ENCODE results near the gene FRMD4B.

Gene FRMD4B

DNA sequence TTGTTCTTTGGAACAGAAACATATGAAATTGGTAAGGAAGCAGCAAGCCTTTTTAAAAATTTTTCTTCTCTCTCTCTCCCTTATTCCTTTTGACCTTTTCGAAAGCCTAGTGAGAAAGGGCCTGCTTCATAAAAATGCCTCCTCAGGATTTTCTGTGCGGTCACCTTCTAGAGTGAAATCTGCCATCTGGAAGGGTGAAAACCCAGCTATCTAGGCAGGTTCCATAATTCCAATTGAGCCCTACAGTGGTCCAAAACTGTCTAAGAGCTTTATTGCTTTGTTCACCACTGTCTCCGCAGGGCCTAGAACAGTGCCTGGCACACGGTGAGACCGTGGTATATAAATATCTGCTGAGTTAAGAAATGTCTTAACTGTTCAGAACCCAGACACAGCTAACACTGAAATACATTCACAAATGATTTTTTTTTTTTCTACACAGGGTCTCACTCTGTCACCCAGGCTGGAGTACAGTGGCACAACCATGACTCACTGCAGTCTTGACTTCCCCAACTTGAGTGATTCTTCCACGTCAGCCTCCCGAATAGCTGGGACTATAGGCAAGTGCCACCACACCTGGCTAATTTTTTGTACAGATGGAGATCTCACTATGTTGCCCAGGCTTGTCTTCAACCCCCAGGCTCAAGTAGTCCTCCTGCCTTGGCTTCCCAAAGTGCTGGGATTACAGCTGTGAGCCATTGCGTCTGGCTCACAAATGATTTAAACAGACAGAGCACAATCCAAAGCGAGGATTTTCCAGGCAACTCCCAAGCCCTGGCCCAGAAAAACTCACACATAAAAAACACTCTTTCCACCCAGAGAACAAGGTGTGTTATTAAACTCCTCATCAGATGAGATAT, 64.4 kb downstream of the FRMD4B start:
- DNase-seq: peak in 1 of 2 donors; percentile 15

DNA sequence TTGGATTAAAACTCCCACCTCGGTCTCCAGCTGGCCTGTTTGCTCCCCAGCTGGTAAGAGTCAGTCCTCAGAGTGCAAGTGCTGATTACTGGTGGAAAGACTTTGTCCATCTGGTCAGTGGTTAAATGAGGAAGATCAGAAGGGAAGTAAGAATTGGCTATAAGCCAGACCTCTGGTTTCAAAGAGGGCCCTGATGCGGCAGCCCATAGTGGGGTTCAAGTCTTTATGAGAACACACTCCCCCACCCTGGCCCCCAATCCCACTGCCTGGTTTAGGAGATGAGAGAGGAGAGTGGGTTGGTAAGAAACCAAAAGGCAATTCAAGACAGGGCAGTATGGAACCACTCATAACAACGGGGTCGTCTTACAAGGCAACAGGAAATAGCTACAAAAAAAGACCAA, 65.0 kb downstream of the FRMD4B start:
- peak in 1 of 2 donors; percentile 9 for DNase-seq

DNA sequence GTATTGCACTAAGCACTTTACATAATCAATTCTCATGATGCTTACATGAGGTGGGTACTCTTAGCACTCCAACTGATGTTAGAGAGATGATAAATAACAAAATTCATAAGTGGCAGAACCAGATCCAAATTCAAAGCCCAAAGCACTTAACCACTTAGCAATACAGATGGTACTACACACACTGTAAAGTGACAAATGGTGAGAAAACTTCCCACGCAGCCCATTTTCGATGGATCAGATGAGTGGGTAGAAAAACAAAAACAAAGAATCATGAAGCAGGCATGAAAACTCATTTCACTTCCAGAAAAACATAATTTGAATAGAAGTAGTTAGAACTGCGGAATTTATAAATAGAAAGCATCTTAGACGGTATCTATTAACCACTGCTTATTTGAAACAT, 66.2 kb downstream of the FRMD4B start:
- DNase-seq: no peak

DNA sequence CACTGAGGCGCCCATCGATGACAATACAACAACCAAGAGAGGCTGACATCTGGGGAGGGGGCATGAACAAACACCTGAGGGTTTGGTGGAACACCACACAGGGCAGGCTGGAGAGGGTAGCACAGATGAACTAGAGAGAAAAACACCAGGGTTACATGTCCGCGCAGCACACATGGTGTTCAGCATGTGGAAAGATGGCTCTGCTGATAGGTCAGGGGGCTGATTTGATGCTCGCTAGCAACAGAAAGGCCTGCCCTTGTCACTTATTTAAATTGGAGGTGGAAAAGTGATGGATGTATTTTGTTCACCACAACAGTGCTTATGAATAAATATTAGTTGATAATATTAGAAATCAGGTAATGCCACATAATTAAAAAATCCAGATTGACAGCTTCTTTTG, 67.5 kb downstream of the FRMD4B start:
- DNase-seq: no peak

DNA sequence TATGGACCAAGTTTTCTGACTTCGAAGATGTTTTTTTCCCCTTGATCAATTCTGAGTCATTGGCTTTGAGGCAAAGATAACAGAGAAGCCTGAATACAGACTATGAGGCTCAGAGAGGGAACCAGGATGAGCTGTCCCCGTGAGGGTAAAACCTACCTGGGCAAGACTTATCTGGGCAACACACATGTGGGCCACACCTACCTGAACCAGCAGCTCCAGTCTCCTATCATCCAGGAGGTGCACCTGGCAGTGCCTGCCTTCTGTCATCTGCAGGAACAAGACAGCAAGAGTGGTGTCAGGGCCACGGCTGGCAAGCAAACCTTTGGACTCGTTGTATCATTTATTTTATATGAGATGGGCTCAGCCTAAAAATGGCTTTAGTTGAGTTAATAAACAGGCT, 72.6 kb downstream of the FRMD4B start:
- DNase-seq: no peak

DNA sequence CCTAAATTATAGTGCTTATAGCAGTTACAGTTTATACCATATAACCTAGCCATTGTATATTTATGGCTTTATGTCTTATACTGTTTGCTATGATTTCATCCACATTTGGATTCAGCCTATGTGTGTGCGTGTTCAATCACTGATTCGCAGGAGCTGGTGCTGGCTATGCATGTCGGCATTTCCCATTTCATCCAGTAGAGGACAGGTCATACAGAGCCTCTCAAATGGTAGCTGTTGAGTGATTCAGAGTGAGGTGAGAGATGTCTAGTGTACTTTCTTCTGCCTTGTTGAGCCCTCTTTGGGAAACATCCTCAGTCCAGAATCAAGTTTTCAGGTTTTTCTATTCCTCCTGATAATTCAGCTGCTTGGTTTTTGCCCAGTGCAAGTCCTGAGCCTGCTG, 76.1 kb downstream of the FRMD4B start:
- no peak for DNase-seq

DNA sequence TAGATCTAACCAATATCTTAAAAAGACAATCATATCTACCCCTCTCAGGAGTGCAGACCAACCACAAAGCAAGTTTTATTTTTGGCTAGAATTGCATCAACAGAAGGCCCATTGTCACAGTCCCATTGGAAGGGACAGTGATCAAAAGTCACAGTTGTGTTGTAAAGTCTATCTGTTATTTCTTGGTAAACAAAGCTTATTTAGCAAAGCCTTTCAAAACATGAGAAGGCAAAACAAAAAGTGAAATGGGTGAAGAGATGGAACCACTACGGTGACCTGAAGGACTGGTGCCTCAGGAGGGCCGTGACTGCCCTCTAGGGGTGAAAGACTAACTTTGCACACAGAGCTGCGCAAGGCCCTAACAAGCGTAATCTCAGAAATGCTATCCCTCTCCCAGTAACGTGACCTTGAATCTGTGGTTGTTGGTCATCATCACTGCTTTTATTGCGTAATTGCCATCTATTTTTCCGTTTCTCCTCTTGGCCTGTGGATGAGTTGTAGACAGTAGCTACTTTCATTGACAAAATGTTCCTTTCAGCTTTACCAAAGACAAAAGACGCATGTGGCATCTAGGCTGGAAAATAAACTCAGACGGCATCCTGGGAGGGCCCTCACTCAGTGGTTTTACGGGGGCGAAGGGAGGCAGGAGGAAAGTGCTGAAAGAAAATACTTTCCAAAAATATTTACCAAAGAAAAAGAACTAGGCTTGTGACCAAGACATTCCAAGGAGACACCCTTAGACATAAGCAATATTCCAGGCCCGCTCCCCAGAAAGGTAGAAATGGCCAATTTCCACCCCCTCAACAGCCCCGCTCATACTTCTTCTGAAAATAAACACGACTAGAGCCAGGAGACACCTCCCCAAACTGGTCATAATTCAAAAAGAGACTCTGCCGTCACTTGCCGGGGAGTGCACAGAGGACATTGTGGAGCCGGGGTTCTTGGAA, 79.4 kb downstream of the FRMD4B start:
- peak; percentile 72 to 81 for DNase-seq

DNA sequence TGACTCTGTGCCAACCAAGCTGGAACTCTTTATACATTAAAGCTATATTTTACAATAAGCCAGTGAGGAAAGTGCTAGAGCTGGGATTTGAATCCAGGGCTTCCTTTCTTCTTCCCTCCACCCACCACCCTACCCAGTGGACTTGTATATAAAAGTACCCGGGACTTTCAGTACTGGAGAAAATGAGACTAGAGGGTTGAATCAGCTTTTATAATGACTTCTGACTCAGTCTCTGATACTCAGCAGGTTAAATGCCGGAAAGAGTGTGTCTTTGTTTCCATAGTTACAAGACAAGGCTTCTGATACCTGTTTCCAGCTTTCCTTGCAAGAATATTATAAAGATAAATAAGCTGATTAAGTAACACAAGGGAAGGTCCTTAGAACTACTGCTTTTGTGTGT, 80.9 kb downstream of the FRMD4B start:
- no peak for DNase-seq

DNA sequence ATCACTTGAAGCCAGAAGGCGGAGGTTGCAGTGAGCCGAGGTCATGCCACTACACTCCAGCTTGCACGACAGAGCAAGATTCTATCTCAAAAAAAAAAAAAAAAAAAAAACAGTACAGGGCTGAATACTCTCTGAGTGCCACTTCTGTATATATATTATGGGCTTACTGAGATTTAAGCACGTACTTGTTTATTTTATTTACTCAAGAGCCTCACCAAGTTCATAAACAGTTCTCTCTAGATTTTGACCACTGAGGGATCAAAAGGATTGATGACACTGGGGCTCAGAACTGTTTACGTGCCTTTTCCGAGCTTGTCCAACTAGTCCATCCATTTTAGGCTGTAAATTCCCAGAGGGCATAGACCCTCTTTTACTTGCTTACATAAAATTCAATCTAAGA, 81.5 kb downstream of the FRMD4B start:
- DNase-seq: no peak

DNA sequence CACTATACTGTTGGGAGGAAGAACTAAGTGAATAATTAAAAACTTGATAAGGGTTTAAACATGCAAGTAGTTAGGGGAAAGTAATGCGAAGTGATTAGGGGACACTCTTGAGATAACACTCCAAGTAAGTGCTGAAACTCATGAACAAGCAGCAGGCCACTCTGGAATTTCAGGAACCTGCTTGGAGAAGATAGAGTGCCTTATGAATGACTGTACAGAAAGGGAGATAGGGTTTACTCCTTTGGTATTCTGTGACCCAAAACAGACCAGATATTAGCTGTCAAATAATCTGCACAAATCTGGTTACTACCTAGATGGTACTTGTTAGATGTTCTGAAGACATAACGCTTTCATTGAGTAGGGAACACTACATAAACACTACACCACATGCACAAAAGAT, 85.6 kb downstream of the FRMD4B start:
- no peak for DNase-seq

DNA sequence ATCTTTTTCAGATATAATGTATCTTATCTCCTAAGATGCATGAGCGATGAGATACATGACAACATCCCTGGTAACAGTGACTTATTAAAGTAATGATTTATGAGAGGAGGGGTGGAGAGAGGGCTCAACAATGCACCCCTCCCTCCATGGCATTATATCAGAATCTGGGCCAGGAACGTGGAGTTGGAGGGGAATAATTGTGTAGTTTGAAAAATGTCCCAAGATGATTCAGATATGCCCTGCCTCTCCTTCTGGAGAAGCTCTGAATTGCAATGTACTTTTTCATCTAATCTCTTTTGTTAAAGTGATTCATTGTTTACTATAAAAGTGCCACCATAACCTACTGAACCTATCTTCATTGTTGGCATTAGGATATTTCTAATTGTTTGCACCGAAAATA, 86.5 kb downstream of the FRMD4B start:
- no peak for DNase-seq

DNA sequence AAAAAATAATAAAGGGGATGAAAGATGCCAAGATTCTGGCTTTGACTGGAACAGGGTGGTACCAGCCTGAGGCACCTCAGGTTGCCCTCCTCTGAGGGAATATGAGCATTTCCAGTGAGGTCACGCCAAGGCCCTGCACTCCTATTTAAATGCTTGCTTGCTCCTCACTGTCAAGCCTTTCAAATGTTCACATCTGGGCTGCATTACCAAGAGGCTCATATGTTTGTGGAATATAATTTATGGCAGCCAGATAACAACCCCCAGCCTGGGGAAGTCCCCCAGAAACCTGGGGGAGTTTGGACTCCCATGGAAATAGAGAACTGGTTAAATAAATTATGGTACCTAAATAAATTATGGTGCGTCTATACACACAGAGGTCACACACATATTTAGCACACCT, 88.4 kb downstream of the FRMD4B start:
- DNase-seq: no peak

DNA sequence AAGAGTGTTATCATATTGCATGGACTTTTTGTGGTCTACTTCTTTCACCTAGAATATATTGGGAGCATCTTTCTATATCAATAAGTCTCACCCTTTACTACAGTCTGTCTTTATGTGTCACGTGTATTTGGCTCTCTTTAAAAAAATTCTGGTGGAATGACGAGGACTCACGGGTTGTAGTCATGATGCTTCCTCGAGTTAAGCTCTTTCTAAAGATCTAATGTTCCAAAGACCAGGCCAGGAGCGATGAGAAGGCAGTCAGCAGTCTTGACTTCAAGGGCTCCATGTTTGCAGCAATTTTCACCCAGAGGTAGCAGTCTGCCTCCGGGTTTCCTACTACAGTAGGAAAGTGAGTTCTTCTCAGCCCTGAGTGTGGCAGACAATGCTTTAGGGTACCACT, 88.9 kb downstream of the FRMD4B start:
- no peak for DNase-seq

DNA sequence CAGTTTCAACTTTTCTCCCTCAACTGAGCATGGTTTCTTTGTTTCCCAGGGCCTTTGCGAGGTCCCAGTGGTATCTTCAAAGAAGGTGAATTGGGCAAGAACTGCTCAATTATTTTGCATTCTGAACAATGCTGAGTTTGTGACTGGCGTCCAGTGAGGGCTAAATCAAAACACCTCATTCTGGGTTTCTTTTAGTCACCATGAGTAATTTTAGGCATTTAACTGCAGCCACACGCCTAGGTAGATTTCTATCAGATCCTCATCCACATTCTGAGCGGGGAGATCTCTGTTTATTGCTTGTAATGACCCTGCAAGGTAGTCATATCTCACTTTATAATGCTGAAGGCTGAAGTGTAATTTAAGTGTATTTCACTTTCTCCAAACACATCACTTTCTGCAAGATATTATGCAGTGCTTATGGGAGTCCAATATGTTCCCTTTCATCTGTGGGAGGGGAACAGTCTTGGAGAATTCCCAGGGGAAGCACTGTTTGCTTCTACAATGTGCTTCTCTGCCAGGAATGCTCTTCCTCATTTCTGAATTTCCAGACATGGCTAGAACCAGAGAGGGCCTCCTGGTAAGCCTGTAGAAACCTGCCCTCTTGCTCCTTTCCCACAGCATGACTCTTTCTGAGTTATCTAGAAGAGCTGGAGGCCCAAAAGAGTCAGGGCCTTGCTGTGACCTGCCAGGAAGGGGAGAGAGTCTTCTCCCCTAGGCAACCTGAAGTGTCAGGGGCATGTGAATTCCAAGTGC, 91.7 kb downstream of the FRMD4B start:
- no peak for DNase-seq

DNA sequence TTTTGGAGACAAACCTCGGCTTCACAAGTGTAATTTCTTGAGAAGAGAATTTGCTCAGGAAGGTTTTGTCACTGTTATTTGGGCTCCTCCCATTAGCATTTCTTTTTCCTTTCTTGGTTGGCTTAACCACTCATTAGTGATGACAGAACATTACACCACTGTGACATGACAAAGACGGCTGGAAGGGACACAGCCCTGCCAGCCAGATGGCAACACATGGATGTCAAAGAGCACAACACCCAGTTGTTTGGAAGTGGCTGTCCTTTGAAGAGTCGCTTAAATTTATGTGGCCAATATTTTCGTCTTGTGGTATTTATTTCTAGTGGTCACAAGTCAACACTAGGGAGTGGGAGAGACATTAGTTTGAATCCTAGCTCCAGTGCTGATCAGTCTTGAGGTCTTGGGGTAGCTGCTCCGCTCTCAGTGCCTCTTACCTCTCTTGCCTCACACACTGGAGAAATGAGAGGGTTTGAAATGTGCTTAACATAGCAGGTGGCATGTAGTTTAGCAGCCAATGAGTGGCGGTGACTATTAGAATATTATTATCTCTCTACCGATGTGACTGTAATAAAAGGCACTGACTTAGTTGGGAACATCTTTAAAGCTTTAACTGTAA, 92.8 kb downstream of the FRMD4B start:
- no peak for DNase-seq

DNA sequence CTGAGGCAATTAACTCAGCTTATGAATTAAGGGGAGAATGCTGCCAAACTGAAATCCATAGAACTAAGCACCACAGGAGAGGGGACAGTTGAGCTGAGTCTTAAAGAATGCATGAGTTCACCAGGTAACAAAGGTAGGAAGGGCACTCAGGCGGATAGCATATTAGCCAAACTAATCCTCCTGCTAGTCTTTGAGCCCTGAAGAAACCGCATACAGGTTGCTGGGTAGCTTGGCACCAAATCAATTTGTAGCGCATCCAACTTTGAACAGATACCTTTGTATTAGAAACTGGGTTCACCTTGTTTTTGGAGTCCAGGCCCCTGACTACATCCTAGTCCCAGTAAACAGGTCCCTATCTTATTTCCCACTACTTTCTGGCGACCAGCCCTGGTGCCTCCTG, 93.7 kb downstream of the FRMD4B start:
- DNase-seq: no peak

DNA sequence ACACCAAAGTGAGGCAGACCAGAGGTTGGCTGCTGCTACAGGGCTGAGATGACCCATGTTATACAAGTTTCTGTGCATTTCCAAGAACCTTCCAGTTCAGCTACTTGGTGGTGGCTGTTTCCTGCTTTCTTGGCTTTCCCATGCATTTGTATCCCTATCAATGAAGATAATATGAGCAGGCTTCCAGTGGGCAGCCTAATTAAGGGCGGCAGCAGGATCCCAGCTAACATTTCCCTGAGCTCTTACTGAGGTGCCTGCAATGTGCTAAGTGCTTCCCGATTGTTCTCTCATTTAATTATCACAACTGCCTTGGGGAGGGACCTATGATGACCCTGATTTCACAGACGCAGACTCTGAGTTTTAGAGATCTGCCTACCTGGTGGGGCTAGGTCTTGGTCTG, 95.5 kb downstream of the FRMD4B start:
- no peak for DNase-seq

DNA sequence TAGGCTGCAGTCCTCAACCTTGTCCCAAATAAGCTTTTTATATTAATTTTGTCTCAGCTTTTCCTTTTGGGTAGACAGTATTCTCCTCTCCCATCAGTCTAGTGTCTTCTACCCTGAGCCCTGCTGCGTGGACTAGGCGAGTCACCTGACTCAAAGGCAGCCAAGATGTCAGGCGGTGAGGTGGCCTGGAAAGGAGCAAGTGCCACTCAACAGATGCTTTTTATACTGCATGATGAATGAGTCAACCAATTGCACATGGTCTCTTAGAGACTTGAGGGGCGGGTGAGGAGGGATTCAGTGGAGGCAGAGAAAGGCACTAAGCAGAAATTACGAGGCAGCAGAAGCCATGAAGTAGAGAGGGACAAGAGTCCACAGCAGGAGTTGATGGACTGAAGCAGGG, 95.9 kb downstream of the FRMD4B start:
- DNase-seq: no peak

DNA sequence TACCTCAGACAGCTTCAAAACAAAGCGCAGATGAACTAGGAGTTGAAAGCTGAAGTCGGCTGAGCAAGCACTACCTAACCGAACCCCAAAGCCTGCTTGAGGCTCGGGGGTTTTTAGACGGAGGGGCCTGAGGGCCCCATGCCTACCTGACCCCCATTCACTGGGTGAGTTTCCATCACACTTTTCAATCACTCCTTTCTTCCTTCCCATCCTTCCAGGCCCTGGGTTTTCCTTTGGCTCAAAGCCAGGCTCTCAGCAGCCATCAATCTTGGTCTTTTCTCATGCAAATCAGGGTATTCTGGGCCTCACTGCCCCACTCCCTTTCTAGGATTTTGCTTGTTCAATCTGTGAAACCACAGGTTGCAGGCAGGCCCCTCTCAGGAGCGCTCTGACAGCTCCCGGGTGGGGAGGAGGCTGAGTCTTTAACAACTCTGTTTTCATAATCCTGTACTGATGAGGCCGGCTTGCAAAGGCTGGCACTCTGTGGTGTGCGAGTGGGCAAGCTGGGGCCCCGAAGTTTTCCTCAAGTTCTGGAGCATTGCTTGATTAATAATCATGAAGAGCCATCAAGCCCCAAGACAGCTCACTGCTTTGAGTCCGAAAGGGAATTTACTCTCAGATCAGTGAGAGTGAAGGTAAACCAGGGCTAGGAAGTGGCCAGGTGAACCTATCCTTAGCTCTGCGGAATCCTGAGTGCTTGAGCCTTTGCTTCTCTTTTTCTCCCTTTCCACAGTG, 97.6 kb downstream of the FRMD4B start:
- DNase-seq: no peak

DNA sequence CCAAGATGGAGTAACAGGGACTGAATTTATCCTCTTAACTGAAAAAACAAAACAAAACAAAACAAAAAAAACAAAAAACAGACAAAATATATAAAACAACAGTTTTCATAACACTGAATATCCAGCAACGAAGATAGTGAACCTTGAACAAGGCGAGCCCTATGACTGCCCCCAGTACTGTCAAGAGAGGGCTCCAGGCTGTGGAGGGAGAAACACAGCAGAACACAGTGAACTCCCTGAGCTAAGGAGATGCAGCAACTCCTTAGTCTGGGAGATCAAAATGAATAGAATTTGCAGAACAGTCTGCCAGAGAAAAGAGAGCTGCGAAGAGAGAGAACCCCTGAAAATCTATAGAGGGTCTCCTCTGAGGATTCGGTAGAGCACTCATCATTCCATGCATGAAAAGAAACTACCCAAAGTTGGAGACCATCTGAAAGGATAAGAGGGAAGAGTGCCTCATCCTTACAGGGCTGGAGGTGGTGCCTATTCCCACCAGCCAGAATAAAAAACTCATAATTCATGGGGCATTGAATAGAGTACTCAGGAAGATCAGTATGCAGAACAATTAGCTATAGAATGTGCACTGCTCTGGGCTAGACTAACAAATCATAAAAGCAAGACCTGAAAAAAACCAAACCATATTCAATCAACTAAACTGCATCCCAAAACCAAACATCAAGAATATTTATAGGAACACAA, 101.8 kb downstream of the FRMD4B start:
- DNase-seq: no peak

DNA sequence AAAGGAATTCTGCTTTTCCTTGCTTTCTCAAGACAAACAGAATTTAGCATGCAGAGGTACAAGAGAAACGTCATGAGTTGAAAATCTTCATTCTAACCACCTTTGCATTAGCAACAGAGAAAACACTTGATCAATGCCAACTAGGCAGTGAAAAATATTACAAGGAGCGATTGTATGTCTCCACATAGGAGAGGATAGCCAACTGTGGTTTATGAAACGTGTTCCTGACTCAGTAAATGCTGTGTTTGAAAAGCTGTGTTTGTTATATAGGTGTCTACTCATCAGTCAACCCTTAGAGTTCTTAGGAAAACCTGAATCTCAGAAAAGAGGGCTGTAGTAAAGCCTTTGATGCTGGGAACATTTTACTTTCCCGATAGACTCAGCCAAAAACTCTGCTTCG, 102.4 kb downstream of the FRMD4B start:
- no peak for DNase-seq
